Ishikawa (cell line): ENCODE measurements around the gene SMC1A.

Experiments used
- CEBPB ChIP-seq: IDR thresholded peaks from 2 replicates; pipeline ENCODE4 v1.6.1; 2012
- CREB1 ChIP-seq: IDR thresholded peaks from 2 replicates; pipeline ENCODE4 v1.6.1; 2012; ENCODE audit warnings: low read depth
- EGR1 ChIP-seq: IDR thresholded peaks from 2 replicates; pipeline ENCODE4 v1.6.1; 2012
- EP300 ChIP-seq: IDR thresholded peaks from 2 replicates; pipeline ENCODE4 v1.6.1; 2012; ENCODE audit warnings: borderline replicate concordance
- FOXM1 ChIP-seq: IDR thresholded peaks from 2 replicates; pipeline ENCODE4 v1.6.1; 2012; ENCODE audit warnings: low read depth, borderline replicate concordance
- NFIC ChIP-seq: IDR thresholded peaks from 2 replicates; pipeline ENCODE4 v1.6.1; 2012
- RAD21 ChIP-seq: IDR thresholded peaks from 2 replicates; pipeline ENCODE4 v1.6.1; 2012; ENCODE audit warnings: low read depth
- TAF1 ChIP-seq: IDR thresholded peaks from 2 replicates; pipeline ENCODE4 v1.6.1; 2012; ENCODE audit warnings: low read depth, mild to moderate bottlenecking
- TCF12 ChIP-seq: IDR thresholded peaks from 2 replicates; pipeline ENCODE4 v1.6.1; 2012; ENCODE audit warnings: low read depth
- TEAD4 ChIP-seq: IDR thresholded peaks from 2 replicates; pipeline ENCODE4 v1.6.1; 2012
- USF1 ChIP-seq: IDR thresholded peaks from 2 replicates; pipeline ENCODE4 v1.6.1; 2012
- YY1 ChIP-seq: IDR thresholded peaks from 2 replicates; pipeline ENCODE4 v1.6.1; 2012; ENCODE audit warnings: low read depth
- ZBTB7A ChIP-seq: IDR thresholded peaks from 2 replicates; pipeline ENCODE4 v1.6.1; 2012; ENCODE audit warnings: low read depth
- TF ChIP-seq, protein P1 (sequence below): IDR thresholded peaks from 2 replicates; pipeline ENCODE4 v1.6.1; 2012
- TF ChIP-seq, protein P2 (sequence below): IDR thresholded peaks from 2 replicates; pipeline ENCODE4 v1.6.1; 2012; ENCODE audit warnings: low read depth, mild to moderate bottlenecking

The SMC1A gene

DNA sequence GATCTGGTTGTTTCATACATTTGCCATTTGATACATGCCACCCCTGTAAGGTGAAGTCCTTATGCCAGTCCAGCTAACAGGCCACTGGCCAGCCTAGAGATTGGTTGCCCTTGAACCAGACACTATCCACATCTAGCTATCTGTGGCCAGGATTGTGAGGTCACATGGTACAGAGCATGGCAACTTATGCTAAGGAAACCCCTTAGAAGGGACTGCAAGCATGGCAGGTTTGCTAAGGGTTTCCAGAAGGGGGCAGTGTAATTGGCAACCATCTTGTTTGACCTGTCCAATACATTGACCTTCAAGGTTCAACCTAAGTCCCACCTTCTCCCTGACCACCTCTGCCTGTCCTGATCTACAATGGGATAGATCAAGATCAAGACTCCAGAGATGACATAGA lies 47.5 kb downstream of the SMC1A start:
- TF ChIP-seq ZBTB7A = no peak
- no peak for TF ChIP-seq CEBPB
- no peak for TF ChIP-seq CREB1
- no peak for TF ChIP-seq YY1
- no peak for TF ChIP-seq EP300

- TF ChIP-seq USF1 (no peak), TAF1 (no peak), FOXM1 (no peak), RAD21 (no peak), CREB1 (no peak), NFIC (no peak), CEBPB (no peak), TCF12 (no peak), EP300 (no peak), ZBTB7A (no peak)
- TF ChIP-seq, protein P1, sequence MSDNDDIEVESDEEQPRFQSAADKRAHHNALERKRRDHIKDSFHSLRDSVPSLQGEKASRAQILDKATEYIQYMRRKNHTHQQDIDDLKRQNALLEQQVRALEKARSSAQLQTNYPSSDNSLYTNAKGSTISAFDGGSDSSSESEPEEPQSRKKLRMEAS = no peak
- TF ChIP-seq, protein P2, sequence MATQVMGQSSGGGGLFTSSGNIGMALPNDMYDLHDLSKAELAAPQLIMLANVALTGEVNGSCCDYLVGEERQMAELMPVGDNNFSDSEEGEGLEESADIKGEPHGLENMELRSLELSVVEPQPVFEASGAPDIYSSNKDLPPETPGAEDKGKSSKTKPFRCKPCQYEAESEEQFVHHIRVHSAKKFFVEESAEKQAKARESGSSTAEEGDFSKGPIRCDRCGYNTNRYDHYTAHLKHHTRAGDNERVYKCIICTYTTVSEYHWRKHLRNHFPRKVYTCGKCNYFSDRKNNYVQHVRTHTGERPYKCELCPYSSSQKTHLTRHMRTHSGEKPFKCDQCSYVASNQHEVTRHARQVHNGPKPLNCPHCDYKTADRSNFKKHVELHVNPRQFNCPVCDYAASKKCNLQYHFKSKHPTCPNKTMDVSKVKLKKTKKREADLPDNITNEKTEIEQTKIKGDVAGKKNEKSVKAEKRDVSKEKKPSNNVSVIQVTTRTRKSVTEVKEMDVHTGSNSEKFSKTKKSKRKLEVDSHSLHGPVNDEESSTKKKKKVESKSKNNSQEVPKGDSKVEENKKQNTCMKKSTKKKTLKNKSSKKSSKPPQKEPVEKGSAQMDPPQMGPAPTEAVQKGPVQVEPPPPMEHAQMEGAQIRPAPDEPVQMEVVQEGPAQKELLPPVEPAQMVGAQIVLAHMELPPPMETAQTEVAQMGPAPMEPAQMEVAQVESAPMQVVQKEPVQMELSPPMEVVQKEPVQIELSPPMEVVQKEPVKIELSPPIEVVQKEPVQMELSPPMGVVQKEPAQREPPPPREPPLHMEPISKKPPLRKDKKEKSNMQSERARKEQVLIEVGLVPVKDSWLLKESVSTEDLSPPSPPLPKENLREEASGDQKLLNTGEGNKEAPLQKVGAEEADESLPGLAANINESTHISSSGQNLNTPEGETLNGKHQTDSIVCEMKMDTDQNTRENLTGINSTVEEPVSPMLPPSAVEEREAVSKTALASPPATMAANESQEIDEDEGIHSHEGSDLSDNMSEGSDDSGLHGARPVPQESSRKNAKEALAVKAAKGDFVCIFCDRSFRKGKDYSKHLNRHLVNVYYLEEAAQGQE = no peak
Observed at GRCh38 chrX:53374222-53374820, 48.1 kb downstream of the SMC1A start.

GRCh38 chrX:53373307-53373706 lies 49.1 kb downstream of the SMC1A start:
- TF ChIP-seq CEBPB (no peak), TAF1 (no peak), FOXM1 (no peak), CREB1 (no peak), EP300 (no peak), TEAD4 (no peak), YY1 (no peak)
- TF ChIP-seq, protein P2 = no peak

- TF ChIP-seq EGR1 (no peak), USF1 (no peak), TAF1 (no peak), CEBPB (no peak), TCF12 (no peak), RAD21 (no peak), CREB1 (no peak), ZBTB7A (no peak), NFIC (no peak)
- TF ChIP-seq, protein P2 = no peak
- TF ChIP-seq, protein P1 = no peak
Observed at GRCh38 chrX:53362449-53362848, 60.0 kb downstream of the SMC1A start.

DNA sequence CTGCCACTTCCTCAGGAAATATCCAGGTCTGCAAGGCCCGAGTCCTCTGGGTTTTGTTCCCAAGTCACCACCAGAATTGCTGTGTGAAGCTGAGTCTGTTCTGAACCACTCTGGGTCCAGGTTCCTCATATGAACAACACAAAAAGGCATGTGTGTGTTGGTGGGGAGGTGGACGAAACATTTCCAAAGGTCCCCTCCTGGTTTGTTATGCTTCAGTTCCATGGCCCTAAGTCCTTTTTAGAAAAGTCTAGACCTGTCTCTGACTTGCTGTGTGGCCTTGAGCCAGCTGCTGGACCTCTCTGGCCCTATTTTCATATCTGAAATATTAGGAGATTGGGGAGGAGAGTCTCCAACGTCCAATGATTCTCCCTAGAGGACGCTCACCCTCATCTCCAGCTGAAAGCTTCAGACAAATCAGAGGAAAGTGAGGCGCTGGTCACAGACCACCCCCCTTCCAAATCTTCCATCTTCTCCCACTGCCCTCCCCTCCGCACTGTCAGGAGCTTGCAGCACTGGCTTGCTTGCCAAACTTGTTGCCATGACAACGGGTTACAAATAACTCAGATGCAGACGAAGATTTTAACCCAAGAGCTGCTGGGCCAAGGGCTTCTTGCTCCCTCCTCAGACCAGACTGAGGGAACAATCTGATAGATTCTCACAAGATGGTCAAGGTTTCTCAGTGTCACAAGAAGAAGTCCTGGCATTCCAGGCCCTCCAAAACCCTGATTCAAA lies 64.5 kb downstream of the SMC1A start:
- TF ChIP-seq, protein P2 = no peak
- no peak for TF ChIP-seq CREB1
- TF ChIP-seq EGR1 = no peak
- TF ChIP-seq TCF12 = no peak
- TF ChIP-seq TEAD4 = no peak
- TF ChIP-seq FOXM1 = no peak
- TF ChIP-seq, protein P1 = no peak
- no peak for TF ChIP-seq EP300
- TF ChIP-seq YY1 = no peak
- no peak for TF ChIP-seq CEBPB
- TF ChIP-seq TAF1 = no peak
- TF ChIP-seq RAD21 = no peak
- no peak for TF ChIP-seq USF1
- no peak for TF ChIP-seq ZBTB7A
- no peak for TF ChIP-seq NFIC
